OCI-LY1 (cell line): Measurements from ENCODE around the gene MPV17L.
"Not testable (repeated sequence)": the region's sequence is repeated elsewhere in the genome, so short reads cannot be mapped to it uniquely, and the experiment has no call there.

Source experiments
- H2AFZ ChIP-seq: fragments of 200-600 bp; sonication (generic), shearing (Covaris generic); 2 replicates; pipeline ENCODE4 v1.6.0; 2014; ENCODE audit warnings: antibody characterized with exemption, mild to moderate bottlenecking, low read length
- H3F3A ChIP-seq: fragments of 200-600 bp; sonication (generic), shearing (Covaris generic); 2 replicates; pipeline ENCODE4 v1.6.0; 2014; ENCODE audit warnings: mild to moderate bottlenecking, antibody characterized with exemption, low read length, moderate library complexity; ENCODE audit not compliant: insufficient read depth
- H3K27ac ChIP-seq: fragments of 200-600 bp; sonication (generic); 2 replicates; pipeline ENCODE4 v1.5.1; 2014; ENCODE audit warnings: low read length, mixed run types, mild to moderate bottlenecking, low read depth; ENCODE audit not compliant: poor library complexity, severe bottlenecking
- H3K27me3 ChIP-seq: fragments of 200-600 bp; sonication (generic); 2 replicates; pipeline ENCODE4 v1.6.0; 2014; ENCODE audit warnings: antibody characterized with exemption, mild to moderate bottlenecking, low read length, moderate library complexity; ENCODE audit not compliant: insufficient read depth
- H3K36me3 ChIP-seq: fragments of 200-600 bp; sonication (generic); 2 replicates; pipeline ENCODE4 v1.6.1; 2014; ENCODE audit warnings: mild to moderate bottlenecking, antibody characterized with exemption, low read length, moderate library complexity, mixed read lengths; ENCODE audit not compliant: insufficient read depth
- H3K4me1 ChIP-seq: fragments of 200-600 bp; sonication (generic); 2 replicates; pipeline ENCODE4 v1.5.1; 2014; ENCODE audit warnings: mild to moderate bottlenecking, low read length, moderate library complexity; ENCODE audit not compliant: insufficient read depth, severe bottlenecking
- H3K4me2 ChIP-seq: fragments of 200-600 bp; sonication (generic), shearing (Covaris generic); 2 replicates; pipeline ENCODE4 v1.6.1; 2014; ENCODE audit warnings: low read length
- H3K4me3 ChIP-seq: fragments of 200-600 bp; sonication (generic); 2 replicates; pipeline ENCODE4 v1.5.1; 2014; ENCODE audit warnings: low read length, low read depth, mild to moderate bottlenecking, mixed read lengths; ENCODE audit not compliant: poor library complexity, severe bottlenecking
- H3K79me2 ChIP-seq: fragments of 200-600 bp; shearing (Covaris generic); 2 replicates; pipeline ENCODE4 v1.6.1; 2016; ENCODE audit warnings: mixed run types, low read length, mixed read lengths; ENCODE audit not compliant: insufficient read depth
- H3K9ac ChIP-seq: fragments of 200-600 bp; sonication (generic), shearing (Covaris generic); 2 replicates; pipeline ENCODE4 v1.6.1; 2014; ENCODE audit warnings: mild to moderate bottlenecking, low read length, mixed read lengths
- H3K9me2 ChIP-seq: fragments of 200-600 bp; sonication (generic), shearing (Covaris generic); 2 replicates; pipeline ENCODE4 v1.6.1; 2014; ENCODE audit warnings: low read depth, mild to moderate bottlenecking, low read length, mixed read lengths
- H3K9me3 ChIP-seq: fragments of 200-600 bp; shearing (Covaris generic); 2 replicates; pipeline ENCODE4 v1.6.1; 2014; ENCODE audit warnings: low read length, mixed read lengths
- H4K20me1 ChIP-seq: fragments of 200-600 bp; sonication (generic), shearing (Covaris generic); 2 replicates; pipeline ENCODE4 v1.6.0; 2016; ENCODE audit warnings: mild to moderate bottlenecking, low read length; ENCODE audit not compliant: insufficient read depth
- EZH2 ChIP-seq: fragments of 200-600 bp; sonication (generic), shearing (Covaris generic); IDR thresholded peaks from 2 replicates; pipeline ENCODE4 v1.8.0; 2017; ENCODE audit warnings: borderline replicate concordance, mixed run types, mild to moderate bottlenecking, antibody characterized with exemption, low read length, moderate library complexity, mixed read lengths
- TF ChIP-seq, protein P1 (sequence below): fragments of 200-600 bp; sonication (generic), shearing (Covaris generic); IDR thresholded peaks from 2 replicates; pipeline ENCODE4 v1.5.1; 2017; ENCODE audit warnings: mild to moderate bottlenecking, antibody characterized with exemption, low read length, moderate library complexity, mixed read lengths

Gene MPV17L

DNA sequence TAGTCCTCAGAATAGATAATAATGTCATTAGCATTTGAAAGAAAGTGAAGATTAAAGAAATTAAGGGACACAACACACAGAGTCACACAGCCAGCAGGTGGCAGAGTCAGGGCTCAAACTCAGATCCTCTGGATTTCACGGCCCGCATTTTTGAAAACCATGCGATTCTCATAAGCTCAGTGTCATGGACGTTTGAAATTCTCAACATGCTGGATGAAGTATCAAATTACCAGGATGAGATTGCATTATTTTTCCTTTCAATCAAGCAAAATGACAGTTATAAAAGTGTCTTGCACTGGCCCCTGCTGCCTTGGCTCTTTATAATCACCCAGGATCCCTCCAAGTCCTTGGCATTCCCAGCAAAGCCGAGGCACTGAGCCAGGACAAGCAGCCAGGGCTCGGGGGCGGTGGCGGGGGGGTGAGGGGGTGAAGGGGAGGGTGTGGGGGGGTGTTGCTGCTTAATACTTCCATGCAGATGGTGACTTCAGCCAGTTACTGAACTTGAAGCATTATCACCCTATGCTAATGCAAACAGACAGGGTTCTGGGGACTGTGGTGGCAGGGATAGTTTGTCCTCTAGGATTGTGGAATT, 32.2 kb downstream of the MPV17L start:
- H3K4me1 ChIP-seq, result no peaks in the 10 kb centered on the region
- no peaks in the 10 kb centered on the region for H4K20me1 ChIP-seq
- H3K9me2 ChIP-seq, result no peaks in the 10 kb centered on the region
- TF ChIP-seq, protein P1, sequence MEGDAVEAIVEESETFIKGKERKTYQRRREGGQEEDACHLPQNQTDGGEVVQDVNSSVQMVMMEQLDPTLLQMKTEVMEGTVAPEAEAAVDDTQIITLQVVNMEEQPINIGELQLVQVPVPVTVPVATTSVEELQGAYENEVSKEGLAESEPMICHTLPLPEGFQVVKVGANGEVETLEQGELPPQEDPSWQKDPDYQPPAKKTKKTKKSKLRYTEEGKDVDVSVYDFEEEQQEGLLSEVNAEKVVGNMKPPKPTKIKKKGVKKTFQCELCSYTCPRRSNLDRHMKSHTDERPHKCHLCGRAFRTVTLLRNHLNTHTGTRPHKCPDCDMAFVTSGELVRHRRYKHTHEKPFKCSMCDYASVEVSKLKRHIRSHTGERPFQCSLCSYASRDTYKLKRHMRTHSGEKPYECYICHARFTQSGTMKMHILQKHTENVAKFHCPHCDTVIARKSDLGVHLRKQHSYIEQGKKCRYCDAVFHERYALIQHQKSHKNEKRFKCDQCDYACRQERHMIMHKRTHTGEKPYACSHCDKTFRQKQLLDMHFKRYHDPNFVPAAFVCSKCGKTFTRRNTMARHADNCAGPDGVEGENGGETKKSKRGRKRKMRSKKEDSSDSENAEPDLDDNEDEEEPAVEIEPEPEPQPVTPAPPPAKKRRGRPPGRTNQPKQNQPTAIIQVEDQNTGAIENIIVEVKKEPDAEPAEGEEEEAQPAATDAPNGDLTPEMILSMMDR, result peak; percentile 54
- TF ChIP-seq EZH2, result no peak
- no peak overlapping the region for H3K27ac ChIP-seq
- no peaks in the 10 kb centered on the region for H3K36me3 ChIP-seq
- H3K9me3 ChIP-seq, result no peaks in the 10 kb centered on the region
- H3K9ac ChIP-seq, result no peak overlapping the region
- H3K27me3 ChIP-seq, result no peaks in the 10 kb centered on the region
- H3K4me2 ChIP-seq, result no peak overlapping the region
- no peaks in the 10 kb centered on the region for H3F3A ChIP-seq
- no peaks in the 10 kb centered on the region for H3K79me2 ChIP-seq
- no peak overlapping the region for H2AFZ ChIP-seq
- no peak overlapping the region for H3K4me3 ChIP-seq

DNA sequence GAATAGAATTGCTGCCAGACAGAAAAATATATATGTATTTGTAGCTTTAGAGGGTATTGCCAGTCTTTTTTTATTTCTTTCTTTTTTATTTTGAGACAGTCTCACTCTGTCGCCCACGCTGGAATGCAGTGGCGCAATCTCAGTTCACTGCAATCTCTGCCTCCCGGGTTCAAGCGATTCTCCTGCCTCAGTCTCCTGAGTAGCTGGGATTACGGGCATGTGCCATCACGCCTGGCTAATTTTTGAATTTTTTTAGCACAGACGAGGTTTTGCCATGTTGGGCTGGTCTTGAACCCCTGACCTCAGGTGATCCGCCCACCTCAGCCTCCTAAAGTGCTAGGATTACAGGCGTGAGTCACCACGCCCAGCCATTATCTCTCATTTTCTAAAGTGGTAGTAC, 35.3 kb downstream of the MPV17L start:
- not testable (repeated sequence) for H3K9me2 ChIP-seq, H3K9me3 ChIP-seq, H3K27ac ChIP-seq, H2AFZ ChIP-seq, H4K20me1 ChIP-seq, H3K4me1 ChIP-seq, H3K36me3 ChIP-seq, H3K4me3 ChIP-seq, H3K9ac ChIP-seq, H3F3A ChIP-seq, H3K27me3 ChIP-seq, H3K79me2 ChIP-seq, H3K4me2 ChIP-seq

DNA sequence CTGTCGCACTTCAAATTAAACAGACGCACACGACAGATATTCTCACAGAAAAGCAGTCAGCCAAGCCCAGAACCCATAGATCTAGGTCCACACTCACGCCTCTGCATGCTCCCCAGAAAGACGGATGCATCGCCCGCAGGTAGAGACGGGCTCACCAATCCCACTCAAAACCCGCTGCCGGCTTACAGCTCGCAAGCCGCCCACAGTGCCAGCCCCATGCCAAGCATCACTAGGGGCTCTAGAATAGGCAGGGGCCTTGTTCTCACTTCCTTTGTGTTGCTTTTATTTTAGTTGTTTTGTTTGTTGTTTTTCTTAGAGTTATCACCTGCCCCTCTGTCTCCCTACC, 38.5 kb downstream of the MPV17L start:
- no peak overlapping the region for H3K27ac ChIP-seq
- H3K9me2 ChIP-seq, result no peaks in the 10 kb centered on the region
- H2AFZ ChIP-seq, result no peak overlapping the region
- H3K9ac ChIP-seq, result no peak overlapping the region
- H3K27me3 ChIP-seq, result no peaks in the 10 kb centered on the region
- no peaks in the 10 kb centered on the region for H3F3A ChIP-seq
- no peak overlapping the region for H3K4me3 ChIP-seq
- H3K9me3 ChIP-seq, result no peaks in the 10 kb centered on the region
- TF ChIP-seq, protein P1, result no peak
- TF ChIP-seq EZH2, result no peak
- no peak overlapping the region for H3K4me2 ChIP-seq
- no peaks in the 10 kb centered on the region for H3K4me1 ChIP-seq
- no peaks in the 10 kb centered on the region for H3K79me2 ChIP-seq
- no peaks in the 10 kb centered on the region for H4K20me1 ChIP-seq
- H3K36me3 ChIP-seq, result no peaks in the 10 kb centered on the region

DNA sequence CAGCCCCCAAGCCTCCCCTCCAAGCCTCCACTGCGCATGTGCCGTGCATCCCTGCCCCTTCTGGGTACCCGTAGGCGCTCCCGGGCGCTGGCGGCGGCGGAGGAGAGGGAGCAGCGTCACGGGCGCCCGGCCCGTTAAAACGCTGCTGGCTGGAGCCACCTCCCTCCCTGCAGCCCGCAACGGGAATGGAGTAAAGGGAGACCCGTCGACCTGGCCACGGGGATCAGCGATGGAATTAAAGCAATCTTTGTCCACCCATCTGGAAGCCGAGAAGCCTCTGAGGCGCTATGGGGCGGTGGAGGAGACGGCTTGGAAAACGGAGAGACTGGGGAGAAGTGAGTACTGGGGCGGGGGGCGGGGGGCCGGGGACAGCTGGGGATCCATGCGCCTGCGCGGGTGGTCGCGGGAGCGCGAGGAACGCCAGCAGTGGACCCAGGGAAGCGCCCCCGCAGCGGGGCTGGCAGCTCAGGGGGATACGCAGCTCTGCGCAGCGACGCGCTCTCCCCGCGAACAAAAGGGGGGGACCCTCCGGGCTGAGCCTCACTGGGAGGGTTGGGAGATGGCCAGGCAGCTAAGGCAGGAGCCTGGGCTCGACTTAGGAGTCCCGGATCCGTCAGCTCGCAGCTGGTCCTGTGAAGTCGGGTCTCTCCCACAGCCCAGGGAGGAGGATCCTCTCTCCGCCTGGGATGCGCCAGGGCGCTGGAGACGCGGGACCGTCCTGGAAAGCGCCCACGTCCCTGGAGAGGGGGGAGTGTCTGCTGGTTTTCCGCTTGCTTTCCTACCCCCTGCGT, 39.1 kb downstream of the MPV17L start, which contains the start of gene BMERB1:
BMERB1 (plus strand) TSS at position 164 of the 791 bp plus-strand sequence; CDS start at position 230, 66 bp downstream.
- no peaks in the 10 kb centered on the region for H3K9me3 ChIP-seq
- no peaks in the 10 kb centered on the region for H3K79me2 ChIP-seq
- H3K9me2 ChIP-seq, result no peaks in the 10 kb centered on the region
- no peaks in the 10 kb centered on the region for H3K4me1 ChIP-seq
- no peaks in the 10 kb centered on the region for H3F3A ChIP-seq
- H2AFZ ChIP-seq, result no peak within 1 kb of the TSS
- H3K4me3 ChIP-seq, result no peak within 1 kb of the TSS
- no peak within 1 kb of the TSS for H3K4me2 ChIP-seq
- H3K27me3 ChIP-seq, result no peaks in the 10 kb centered on the region
- no peak within 1 kb of the TSS for H3K27ac ChIP-seq
- TF ChIP-seq, protein P1, result no peak
- TF ChIP-seq EZH2, result no peak
- no peaks in the 10 kb centered on the region for H3K36me3 ChIP-seq
- no peak within 1 kb of the TSS for H3K9ac ChIP-seq
- no peaks in the 10 kb centered on the region for H4K20me1 ChIP-seq
